ENCODE data around the gene SIPA1.
"Not testable (repeated sequence)": the region's sequence is repeated elsewhere in the genome, so short reads cannot be mapped to it uniquely, and the experiment has no call there.

The SIPA1 gene

GRCh38 chr11:65623852-65624616, 13.9 kb upstream of the SIPA1 start:
- DNase-seq (ENCODE audit: low read depth in 3 of 3), result no peak

DNA sequence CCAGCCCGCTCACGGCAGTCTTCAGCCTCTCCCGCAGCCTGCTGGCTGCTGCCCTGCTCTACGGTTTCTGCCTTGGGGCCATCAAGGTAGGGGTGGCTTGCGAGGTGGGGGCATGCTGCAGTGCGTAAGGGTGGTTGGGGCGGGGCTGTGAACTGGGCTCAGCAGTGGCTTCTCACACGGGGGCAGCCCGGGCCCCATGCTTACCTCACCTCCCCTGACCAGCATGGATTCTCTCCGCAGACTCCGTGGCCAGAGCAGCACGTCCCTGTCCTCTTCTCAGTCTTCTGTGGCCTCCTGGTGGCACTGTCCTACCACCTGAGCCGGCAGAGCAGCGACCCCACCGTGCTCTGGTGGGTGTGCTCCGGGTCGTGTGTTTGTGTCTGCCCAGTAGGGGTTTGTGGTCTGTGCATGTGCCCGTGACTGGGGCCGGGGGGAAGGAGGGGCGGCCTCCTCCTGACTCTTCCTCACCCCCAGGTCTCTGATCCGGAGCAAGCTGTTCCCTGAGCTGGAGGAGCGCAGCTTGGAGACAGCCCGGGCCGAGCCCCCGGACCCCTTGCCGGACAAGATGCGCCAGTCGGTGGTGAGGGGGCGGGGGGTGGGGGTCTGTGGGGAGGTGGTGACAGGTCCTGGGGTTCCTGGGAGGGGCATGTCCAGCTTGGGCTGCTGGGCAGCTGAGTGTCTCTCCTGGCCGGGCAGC, 12.8 kb upstream of the SIPA1 start:
- DNase-seq (ENCODE audit: low read depth in 3 of 3), result no peak

DNA sequence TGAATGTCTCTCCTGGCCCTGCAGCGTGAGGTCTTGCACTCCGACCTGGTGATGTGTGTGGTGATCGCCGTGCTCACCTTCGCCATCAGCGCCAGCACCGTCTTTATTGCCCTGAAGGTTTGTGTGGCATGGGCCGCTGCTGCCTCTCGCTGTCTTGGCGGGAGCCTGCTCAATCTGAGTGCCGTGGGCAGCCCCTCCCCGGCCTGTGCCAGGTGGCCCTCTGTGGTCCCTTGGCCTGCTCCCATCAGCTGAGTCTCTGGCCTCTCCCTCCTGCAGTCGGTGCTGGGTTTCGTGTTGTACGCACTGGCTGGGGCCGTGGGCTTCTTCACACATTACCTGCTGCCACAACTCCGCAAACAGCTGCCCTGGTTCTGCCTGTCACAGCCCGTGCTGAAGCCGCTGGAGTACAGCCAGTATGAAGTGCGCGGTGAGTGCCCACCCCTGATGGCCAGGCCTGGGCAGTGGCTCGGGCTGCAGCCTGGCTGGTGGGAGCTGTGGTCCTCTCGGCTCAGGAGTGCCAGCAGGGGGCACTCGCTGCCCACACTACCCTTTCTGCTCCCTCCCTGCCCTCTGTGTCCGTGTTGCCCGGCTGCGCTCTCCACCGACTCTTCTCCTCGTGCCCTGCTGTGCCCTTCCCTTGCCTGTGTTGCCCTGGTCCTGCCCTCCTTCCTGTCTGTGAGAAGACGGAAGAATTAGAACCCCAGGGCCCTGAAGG, 12.1 kb upstream of the SIPA1 start:
- DNase-seq (ENCODE audit: low read depth in 3 of 3), result no peak

DNA sequence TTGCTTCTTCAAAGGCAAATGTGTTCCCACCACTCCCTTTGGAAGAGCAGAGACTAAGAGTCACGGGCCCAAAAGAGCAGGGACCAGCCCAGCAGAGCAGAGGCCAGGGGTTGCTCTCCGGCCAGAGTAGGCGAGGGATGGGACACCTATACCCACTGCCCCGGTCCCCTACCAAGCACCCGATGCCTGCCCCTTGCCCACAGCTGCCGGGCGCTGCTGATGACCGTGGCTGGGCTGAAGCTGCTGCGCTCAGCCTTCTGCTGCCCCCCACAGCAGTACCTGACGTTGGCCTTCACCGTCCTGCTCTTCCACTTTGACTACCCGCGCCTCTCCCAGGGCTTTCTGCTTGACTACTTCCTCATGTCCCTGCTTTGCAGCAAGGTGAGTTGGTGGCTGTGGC, 10.7 kb upstream of the SIPA1 start:
- no peak for DNase-seq (ENCODE audit: low read depth in 3 of 3)

- no peak for DNase-seq (ENCODE audit: low read depth in 3 of 3)
Observed at GRCh38 chr11:65629579-65629978, 8.3 kb upstream of the SIPA1 start.

GRCh38 chr11:65630215-65630614, 7.7 kb upstream of the SIPA1 start:
- DNase-seq (ENCODE audit: low read depth in 3 of 3), result no peak

DNA sequence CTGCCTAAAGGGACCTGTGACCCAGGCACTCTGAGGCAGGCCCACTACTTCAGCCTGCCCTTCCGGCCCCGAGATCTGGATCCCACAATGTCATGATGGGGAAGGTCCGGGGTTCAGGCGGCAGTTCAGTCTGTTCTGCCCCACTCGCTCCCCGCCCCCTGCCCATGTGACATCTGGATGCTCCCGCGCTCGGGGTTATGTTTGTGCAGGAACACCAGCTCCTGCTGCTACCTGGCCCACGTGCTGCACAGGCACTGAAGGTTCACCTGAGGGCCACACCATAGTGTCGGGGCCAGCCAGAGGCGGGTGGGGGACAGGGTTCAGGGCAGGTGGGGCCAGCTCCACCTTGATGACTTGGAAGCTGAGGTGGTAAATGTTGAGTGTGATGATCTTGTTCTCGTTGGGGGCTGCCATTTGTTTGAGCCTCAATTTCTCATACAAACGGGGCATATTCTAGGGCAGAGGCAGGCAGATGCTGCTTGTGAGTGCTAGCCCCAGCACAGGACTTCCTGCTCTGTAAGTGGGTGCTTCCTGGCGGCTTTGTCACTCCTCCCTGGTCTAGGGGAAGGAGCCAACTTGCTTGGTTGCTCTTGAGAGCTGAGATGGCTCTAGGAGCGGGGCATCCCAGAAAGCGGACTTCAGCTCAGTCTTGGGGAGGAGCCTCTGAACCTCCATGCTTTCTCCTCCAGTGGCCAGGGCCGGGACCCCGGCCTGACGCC, 4.4 kb upstream of the SIPA1 start:
- no peak for DNase-seq (ENCODE audit: low read depth in 3 of 3)

GRCh38 chr11:65634109-65634436, 3.8 kb upstream of the SIPA1 start:
- DNase-seq (ENCODE audit: low read depth in 3 of 3), result no peak

DNA sequence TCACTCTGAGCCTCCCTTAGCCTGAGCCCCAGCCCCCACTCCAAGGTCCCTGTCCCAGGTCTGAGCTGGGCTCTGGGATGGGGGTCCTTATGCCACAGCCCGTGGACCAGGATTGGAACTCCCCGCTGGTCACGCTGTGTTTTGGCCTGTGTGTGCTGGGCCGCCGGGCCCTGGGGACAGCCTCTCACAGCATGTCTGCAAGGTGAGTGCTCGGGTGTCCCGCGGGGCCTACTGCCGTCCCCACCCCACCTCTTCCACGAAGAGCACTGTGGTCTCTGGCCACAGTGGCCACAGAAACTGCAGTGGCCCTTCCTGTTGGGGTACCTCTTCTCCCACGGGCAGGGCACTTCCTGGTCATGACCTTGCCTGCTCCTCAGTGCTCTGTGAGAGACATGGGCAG, 3.5 kb upstream of the SIPA1 start:
- no peak for DNase-seq (ENCODE audit: low read depth in 3 of 3)

GRCh38 chr11:65634905-65635731, 2.8 kb upstream of the SIPA1 start:
- DNase-seq (ENCODE audit: low read depth in 3 of 3), result no peak

GRCh38 chr11:65636108-65637031, 1.5 kb upstream of the SIPA1 start:
- DNase-seq (ENCODE audit: low read depth in 3 of 3), result no peak

DNA sequence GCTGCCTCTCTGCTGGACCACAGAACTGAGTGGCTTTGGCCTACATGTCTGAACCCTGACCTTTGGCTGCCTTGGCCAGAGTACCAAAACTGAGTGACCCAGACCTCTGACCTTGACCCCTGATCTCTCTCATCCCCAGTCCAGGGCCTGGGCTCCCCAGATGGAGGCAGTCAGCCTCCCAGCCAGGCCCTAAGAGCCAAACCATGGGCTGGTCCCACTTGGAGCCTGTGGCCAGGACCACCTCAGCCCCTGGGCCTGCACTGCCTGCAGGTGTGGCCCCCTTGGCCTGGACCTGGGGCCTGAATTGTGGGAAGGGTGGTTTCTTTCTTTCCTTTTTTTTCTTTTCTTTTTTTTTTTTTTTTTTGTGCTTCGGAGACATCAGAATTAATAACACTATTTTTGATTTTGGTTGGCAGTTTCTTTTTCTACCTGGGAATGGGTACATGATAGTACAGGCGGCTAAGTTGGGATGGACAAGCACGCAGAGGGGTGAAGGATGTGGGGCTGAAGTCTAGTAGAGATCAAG, 806 bp upstream of the SIPA1 start:
- DNase-seq (ENCODE audit: low read depth in 3 of 3), result no peak

DNA sequence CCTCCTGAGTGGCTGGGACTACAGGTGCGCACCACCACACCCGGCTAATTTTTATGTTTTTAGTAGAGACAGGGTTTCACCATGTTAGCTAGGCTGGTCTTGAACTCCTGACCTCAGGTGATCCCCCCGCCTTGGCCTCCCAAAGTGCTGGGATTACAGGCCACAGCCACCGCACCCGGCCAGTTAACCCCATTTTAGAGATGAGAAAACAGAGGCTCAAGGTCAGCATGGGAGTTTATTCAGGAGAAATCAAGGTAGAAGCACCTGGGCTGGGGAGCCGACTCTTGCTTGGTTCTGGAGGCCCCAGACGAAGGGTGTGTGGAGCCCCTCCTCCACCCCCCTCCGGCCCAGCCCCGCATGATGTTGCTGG, 1.3 kb downstream of the SIPA1 start:
- DNase-seq (ENCODE audit: low read depth in 3 of 3), result not testable (repeated sequence)

GRCh38 chr11:65639623-65640482, 2.0 kb downstream of the SIPA1 start:
- no peak for DNase-seq (ENCODE audit: low read depth in 3 of 3)

DNA sequence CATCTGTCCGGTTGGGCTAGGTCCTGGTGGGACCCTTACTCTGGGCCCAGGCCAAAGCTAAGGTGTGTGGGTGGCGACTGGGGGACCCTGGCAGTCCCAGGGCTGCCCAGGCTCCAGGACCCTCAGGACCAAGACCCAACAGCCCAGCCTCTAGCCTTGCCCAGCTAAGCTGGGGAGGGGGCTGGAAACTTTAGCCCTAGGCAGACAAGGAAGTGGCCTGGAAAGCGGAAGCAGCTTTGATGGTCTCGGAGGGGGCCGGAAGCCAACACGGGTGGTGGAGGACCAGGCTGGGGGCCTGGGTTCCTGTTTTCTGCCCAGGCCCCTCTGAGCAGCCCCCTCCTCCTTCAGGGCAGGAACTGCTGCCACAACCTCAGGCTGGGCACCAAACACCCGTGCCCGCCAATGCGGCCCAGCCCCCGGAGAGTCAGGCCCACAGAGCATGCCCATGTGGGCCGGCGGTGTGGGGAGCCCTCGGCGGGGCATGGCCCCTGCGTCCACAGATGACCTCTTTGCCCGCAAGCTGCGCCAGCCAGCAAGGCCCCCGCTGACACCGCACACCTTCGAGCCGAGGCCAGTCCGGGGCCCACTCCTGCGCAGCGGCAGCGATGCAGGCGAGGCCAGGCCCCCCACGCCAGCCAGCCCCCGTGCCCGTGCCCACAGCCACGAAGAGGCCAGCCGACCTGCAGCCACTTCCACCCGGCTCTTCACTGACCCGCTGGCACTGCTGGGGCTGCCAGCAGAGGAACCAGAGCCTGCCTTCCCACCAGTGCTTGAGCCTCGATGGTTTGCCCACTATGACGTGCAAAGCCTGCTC, 2.8 kb downstream of the SIPA1 start:
- DNase-seq (ENCODE audit: low read depth in 3 of 3), result no peak

GRCh38 chr11:65641297-65642013, 3.6 kb downstream of the SIPA1 start:
- DNase-seq (ENCODE audit: low read depth in 3 of 3), result no peak

- DNase-seq (ENCODE audit: low read depth in 3 of 3), result peak in 1 of 3 experiments; percentile 26
Observed at GRCh38 chr11:65642014-65642671, 4.2 kb downstream of the SIPA1 start.
